GM06990 (cell line): ENCODE data around the gene APAF1.

Experiments used
- DNase-seq: peaks from one replicate; pipeline ENCODE4 v3.0.0-alpha.2; 2011; ENCODE audit not compliant: insufficient read length; ENCODE audit errors: extremely low read depth
- H3K27me3 ChIP-seq: replicated peaks from 2 replicates; pipeline ENCODE4 v1.6.0; 2011; ENCODE audit warnings: low read length; ENCODE audit not compliant: control insufficient read depth, insufficient read depth
- H3K36me3 ChIP-seq: 2 replicates; pipeline ENCODE4 v1.5.1; 2011; ENCODE audit warnings: low read length; ENCODE audit not compliant: control insufficient read depth, insufficient read depth
- H3K4me3 ChIP-seq: replicated peaks from 2 replicates; pipeline ENCODE4 v1.5.1; 2011; ENCODE audit warnings: low read depth, mild to moderate bottlenecking, control low read depth, low read length
- CTCF ChIP-seq: IDR thresholded peaks from 2 replicates; pipeline ENCODE4 v1.5.1; 2011; ENCODE audit warnings: low read length, control low read depth, mild to moderate bottlenecking, inconsistent platforms; ENCODE audit not compliant: insufficient read depth, poor library complexity, severe bottlenecking

Gene APAF1

GRCh38 chr12:98733667-98734350 is 88.7 kb downstream of the APAF1 start:
- Histone ChIP-seq H3K27me3 (no peaks in the 10 kb centered on the region), H3K36me3 (peaks cover 10% of the 10 kb centered on the region), H3K4me3 (no peak overlapping the region)
- no peak for TF ChIP-seq CTCF
- DNase-seq = no peak

GRCh38 chr12:98735821-98736220 is 90.7 kb downstream of the APAF1 start:
- peaks cover 5% of the 10 kb centered on the region for H3K36me3 ChIP-seq
- DNase-seq = no peak
- no peak for TF ChIP-seq CTCF
- H3K4me3 ChIP-seq = no peak overlapping the region
- no peaks in the 10 kb centered on the region for H3K27me3 ChIP-seq

GRCh38 chr12:98736352-98737321 is 91.5 kb downstream of the APAF1 start:
- DNase-seq = no peak
- Histone ChIP-seq H3K4me3 (no peak overlapping the region), H3K27me3 (no peaks in the 10 kb centered on the region), H3K36me3 (peaks cover 5% of the 10 kb centered on the region)
- no peak for TF ChIP-seq CTCF

- no peak for DNase-seq
- Histone ChIP-seq H3K27me3 (no peaks in the 10 kb centered on the region), H3K36me3 (peaks cover 1% of the 10 kb centered on the region), H3K4me3 (no peak overlapping the region)
- TF ChIP-seq CTCF = no peak
Observed at GRCh38 chr12:98737322-98737712, 92.2 kb downstream of the APAF1 start.

- Histone ChIP-seq H3K4me3 (no peak overlapping the region), H3K27me3 (no peaks in the 10 kb centered on the region), H3K36me3 (peaks cover 1% of the 10 kb centered on the region)
- no peak for TF ChIP-seq CTCF
- DNase-seq = no peak
Observed at GRCh38 chr12:98738002-98738401, 92.9 kb downstream of the APAF1 start.
